ENCODE measurements around the gene NOXO1.
A peak's percentile ranks its signal among the peaks of the same experiment; 100 is the strongest.
"Not testable (repeated sequence)": the region's sequence is repeated elsewhere in the genome, so short reads cannot be mapped to it uniquely, and the experiment has no call there.

The NOXO1 gene

DNA sequence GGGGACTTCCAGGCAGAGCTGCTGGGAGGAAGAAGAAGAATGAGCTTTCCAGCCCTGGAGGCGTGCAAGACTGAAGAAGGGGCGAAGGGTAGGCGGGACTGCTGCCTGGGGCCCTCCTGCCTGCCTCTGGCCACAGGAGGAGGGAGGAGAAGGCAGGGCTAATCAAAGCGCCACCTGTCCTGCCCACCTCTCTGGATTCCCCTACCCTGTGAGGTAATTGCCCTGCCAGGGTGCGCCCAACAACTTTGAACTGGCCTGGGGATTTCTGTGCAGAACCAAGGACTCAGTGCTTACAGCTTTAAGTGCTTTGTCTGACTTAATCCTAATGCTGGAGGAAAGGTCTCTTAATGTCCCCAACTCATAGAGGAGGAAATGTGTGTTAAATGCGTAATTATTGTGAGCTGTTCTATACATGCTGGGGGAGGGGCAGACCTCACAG is at the start of gene NOXO1:
NOXO1 (minus strand) TSS at position 72 of the 439 bp plus-strand sequence. CDS start 290 bp downstream, outside the sequence.
- DNase-seq: no peak

DNA sequence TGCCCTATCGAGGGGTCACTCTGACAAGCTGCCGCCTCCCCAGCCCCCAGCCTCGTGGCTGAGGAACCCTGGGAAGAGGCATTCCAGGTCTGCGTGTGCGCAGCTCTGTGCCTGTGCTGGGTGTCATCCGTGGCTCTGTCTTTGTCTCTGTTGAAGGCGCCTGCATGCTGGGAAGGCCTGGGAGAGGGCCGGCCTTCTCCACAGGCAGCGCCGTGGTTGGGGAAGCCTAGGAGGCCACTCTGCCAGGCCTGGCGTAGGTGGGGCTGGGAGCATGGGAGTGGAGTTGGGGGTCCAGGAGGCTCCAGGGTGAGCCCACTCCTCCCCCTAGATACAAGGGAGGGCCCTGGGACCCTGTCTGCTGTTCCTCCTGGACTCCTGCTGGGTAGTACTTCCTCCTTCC is 48.8 kb upstream of the NOXO1 start:
- no peak for DNase-seq

- DNase-seq: no peak
Observed at GRCh38 chr16:2029350-2029749, 48.1 kb upstream of the NOXO1 start.

- no peak for DNase-seq
Observed at GRCh38 chr16:2028620-2029220, 47.5 kb upstream of the NOXO1 start.

- DNase-seq: no peak
Observed at GRCh38 chr16:2028146-2028545, 46.9 kb upstream of the NOXO1 start.

GRCh38 chr16:2027024-2028010 is 46.0 kb upstream of the NOXO1 start:
- no peak for DNase-seq

DNA sequence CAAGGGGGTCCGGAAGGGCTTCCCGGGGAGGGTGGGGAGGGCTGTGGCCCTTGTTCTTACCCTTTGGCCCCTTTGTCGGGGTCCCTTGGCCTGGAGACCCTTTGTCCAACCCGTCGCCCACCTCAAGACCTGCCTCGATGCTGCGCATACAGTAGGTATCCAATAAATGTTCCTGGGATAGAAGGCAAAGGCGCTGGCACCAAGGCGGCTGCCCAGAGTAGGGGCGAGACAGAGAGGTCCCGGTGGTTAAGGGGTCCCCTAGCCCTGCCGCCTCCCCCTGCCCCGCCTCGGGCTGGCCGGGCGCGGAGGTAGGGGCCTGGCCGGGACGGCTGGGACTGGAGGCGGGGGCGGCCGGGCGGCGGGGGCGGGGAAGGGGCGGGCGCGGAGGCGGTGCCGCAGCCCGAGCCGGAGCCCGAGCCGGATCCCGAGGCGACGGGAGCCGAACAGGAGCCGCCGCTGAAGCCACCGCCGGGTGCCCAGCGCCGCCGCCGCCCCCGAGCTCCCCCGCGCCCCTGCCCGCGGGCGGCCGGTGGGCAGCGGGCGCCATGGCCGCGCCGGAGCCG is 45.3 kb upstream of the NOXO1 start, which contains the start of gene NHERF2:
NHERF2 (plus strand) TSS at position 442 of the 563 bp plus-strand sequence; CDS start at position 546, 104 bp downstream.
- no peak for DNase-seq

- DNase-seq: no peak
Observed at GRCh38 chr16:2025878-2026460, 44.7 kb upstream of the NOXO1 start.

- no peak for DNase-seq
Observed at GRCh38 chr16:2025251-2025650, 44.0 kb upstream of the NOXO1 start.

- DNase-seq: no peak
Observed at GRCh38 chr16:2024032-2024420, 42.8 kb upstream of the NOXO1 start.

GRCh38 chr16:2023092-2024031 is 42.1 kb upstream of the NOXO1 start:
- peak; percentile 59 for DNase-seq

GRCh38 chr16:2022723-2023091 is 41.4 kb upstream of the NOXO1 start:
- DNase-seq: no peak

DNA sequence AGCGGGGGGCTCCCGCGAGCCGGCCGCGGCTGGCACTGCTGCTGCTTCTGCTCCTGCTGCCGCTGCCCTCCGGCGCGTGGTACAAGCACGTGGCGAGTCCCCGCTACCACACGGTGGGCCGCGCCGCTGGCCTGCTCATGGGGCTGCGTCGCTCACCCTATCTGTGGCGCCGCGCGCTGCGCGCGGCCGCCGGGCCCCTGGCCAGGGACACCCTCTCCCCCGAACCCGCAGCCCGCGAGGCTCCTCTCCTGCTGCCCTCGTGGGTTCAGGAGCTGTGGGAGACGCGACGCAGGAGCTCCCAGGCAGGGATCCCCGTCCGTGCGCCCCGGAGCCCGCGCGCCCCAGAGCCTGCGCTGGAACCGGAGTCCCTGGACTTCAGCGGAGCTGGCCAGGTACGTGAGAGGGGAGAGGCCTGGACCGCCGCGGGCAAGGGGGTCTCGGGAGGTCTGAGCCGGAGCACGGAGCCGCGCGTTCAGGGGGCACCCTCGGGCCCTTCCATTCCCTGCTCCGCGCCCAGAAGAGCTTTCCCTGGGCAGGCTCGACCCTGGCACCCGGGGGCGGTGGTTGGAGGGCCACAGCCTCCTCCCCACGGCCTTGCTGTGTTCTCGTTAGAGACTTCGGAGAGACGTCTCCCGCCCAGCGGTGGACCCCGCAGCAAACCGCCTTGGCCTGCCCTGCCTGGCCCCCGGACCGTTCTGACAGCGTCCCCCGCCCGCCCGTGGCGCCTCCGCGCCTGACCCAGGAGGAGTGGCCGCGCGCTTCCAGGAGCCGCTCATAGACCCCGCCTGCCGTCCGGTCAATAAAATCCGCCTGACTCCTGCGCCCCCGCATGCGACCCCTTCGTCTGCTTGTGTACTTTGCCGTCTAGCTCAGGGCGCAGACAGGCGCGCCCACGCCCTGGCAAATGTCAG is 38.9 kb upstream of the NOXO1 start:
- DNase-seq: no peak

GRCh38 chr16:2019518-2019920 is 38.2 kb upstream of the NOXO1 start, which contains the start of gene NPW:
TSS of gene NPW (plus strand) at chr16:2019785.
- no peak for DNase-seq

DNA sequence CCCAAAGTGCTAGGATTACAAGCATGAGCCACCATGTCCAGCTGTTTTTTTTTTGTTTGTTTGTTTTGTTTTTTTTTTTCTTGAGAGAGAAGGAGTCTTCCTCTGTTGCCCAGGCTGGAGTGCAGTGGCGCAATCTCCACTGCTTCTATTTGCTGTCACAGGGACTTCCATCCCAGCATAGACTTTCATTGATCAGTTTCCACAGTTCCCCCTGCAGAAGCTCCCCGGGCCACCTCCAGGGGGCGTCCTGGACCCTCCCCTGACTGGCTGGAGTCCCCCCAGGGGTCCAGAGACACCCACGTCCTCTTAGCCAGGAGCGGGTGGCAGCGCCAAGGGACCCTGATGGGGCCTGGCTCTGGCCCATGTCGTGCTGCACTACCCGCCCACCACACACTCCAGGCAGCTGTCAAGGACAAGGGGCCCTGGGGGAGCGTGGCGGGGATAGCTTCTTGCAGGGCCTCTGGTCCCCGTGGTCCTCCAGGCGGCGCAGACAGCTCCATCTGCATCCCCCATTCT is 35.2 kb upstream of the NOXO1 start:
- DNase-seq: no peak

DNA sequence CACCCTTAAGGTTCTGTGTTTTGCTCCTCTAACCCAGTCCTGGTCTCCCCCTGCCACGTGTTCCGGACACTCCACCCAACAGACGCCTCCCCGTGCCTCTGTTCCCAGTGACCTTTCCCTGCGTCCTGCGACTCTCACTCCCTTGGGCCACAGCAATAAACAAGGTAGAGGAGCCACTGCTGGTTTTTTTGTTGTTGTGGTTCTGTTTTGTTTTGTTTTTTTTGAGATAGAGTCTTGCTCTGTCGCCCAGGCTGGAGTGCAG is 34.6 kb upstream of the NOXO1 start:
- DNase-seq: no peak

GRCh38 chr16:2015117-2015946 is 34.1 kb upstream of the NOXO1 start:
- DNase-seq: no peak

DNA sequence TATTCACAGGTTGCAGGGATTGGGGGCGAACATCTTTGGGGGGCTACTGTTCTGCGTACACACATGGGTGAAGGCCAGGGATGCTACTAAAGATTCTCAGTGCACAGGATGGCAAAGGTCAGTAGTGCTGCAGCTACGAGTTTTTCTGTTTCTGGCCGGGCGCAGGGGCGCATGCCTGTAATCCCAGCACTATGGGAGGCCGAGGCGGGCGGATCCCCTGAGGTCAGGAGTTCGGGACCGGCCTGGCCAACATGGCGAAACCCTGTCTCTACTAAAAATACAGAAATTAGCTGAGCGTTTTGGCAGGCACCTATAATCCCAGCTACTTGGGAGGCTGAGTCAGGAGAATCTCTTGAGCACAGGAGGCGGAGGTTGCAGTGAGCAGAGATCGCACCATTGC is 32.3 kb upstream of the NOXO1 start:
- DNase-seq: no peak

DNA sequence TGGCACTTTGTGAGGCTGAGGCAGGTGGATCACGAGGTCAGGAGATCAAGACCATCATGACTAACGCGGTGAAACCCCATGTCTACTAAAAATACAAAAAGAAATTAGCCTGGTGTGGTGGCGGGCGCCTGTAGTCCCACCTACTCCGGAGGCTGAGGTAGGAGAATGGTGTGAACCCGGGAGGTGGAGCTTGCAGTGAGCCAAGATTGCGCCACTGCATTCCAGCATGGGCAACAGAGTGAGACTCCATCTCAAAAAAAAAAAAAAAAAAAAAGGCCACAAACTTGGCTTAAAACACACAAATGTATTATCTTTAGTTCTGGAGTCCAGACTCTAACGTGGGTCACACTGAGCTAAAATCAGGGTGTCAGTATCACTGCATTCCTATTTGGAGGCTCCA is 30.5 kb upstream of the NOXO1 start:
- not testable (repeated sequence) for DNase-seq

Measured in NCI-H774 (cell line).